ENCODE data around the gene SCARB2. TPM values are rescaled to one million over a fixed set of nuclear protein-coding genes. Genes with fewer than 3 reads are reported as not detected.

The SCARB2 gene
- total RNA-seq, 1 donor from 2014 or later = 172 TPM

GRCh38 chr4:76204936-76205335 is 8.7 kb downstream of the SCARB2 start:
- Histone ChIP-seq H3K4me2 (ENCODE audit: low read length) (no peak overlapping the region), H3K4me1 (ENCODE audit: insufficient read depth, low read length) (peaks cover 8% of the 10 kb centered on the region), H3K79me2 (ENCODE audit: insufficient read depth, low read length) (peaks cover 99% of the 10 kb centered on the region), H3K36me3 (ENCODE audit: insufficient read depth, low read length) (no peaks in the 10 kb centered on the region), H2AFZ (ENCODE audit: low read depth, low read length) (no peak overlapping the region), H3K4me3 (ENCODE audit: insufficient read depth, low read depth, low read length) (no peak overlapping the region), H3K27ac (ENCODE audit: low read depth, low read length) (no peak overlapping the region), H3K9ac (ENCODE audit: low read length) (no peak overlapping the region), H3K27me3 (ENCODE audit: insufficient read depth, low read length) (no peaks in the 10 kb centered on the region), H3K9me3 (ENCODE audit: insufficient read depth, low read depth, low read length) (no peaks in the 10 kb centered on the region), H4K20me1 (ENCODE audit: insufficient read depth, low read length) (peaks cover 48% of the 10 kb centered on the region)
- Mint-ChIP-seq H3K4me3 (ENCODE audit: unreplicated experiment) (no peak overlapping the region), H3K9me3 (ENCODE audit: unreplicated experiment) (no peaks in the 10 kb centered on the region), H3K36me3 (ENCODE audit: low read depth, unreplicated experiment) (peaks cover 1% of the 10 kb centered on the region), H3K27me3 (ENCODE audit: low read depth, unreplicated experiment) (no peaks in the 10 kb centered on the region), H3K27ac (ENCODE audit: unreplicated experiment) (no peak overlapping the region), H3K4me1 (ENCODE audit: low read depth, unreplicated experiment) (peaks cover 29% of the 10 kb centered on the region)
- no peak for TF ChIP-seq EZH2 (IDR thresholded peaks at IDR 0.05; ENCODE audit: insufficient read depth, low read length)
- TF ChIP-seq, protein P1, sequence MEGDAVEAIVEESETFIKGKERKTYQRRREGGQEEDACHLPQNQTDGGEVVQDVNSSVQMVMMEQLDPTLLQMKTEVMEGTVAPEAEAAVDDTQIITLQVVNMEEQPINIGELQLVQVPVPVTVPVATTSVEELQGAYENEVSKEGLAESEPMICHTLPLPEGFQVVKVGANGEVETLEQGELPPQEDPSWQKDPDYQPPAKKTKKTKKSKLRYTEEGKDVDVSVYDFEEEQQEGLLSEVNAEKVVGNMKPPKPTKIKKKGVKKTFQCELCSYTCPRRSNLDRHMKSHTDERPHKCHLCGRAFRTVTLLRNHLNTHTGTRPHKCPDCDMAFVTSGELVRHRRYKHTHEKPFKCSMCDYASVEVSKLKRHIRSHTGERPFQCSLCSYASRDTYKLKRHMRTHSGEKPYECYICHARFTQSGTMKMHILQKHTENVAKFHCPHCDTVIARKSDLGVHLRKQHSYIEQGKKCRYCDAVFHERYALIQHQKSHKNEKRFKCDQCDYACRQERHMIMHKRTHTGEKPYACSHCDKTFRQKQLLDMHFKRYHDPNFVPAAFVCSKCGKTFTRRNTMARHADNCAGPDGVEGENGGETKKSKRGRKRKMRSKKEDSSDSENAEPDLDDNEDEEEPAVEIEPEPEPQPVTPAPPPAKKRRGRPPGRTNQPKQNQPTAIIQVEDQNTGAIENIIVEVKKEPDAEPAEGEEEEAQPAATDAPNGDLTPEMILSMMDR (IDR thresholded peaks at IDR 0.05; ENCODE audit: insufficient read depth, low read depth, low read length) = no peak
- FAIRE-seq (no peak), DNase-seq (ENCODE audit: low read depth) (no peak)

GRCh38 chr4:76203541-76203940 is 10.1 kb downstream of the SCARB2 start:
- Histone ChIP-seq H3K27me3 (ENCODE audit: insufficient read depth, low read length) (no peaks in the 10 kb centered on the region), H3K36me3 (ENCODE audit: insufficient read depth, low read length) (no peaks in the 10 kb centered on the region), H3K27ac (ENCODE audit: low read depth, low read length) (no peak overlapping the region), H3K4me1 (ENCODE audit: insufficient read depth, low read length) (peaks cover 17% of the 10 kb centered on the region), H3K9ac (ENCODE audit: low read length) (no peak overlapping the region), H3K4me2 (ENCODE audit: low read length) (no peak overlapping the region), H3K79me2 (ENCODE audit: insufficient read depth, low read length) (peaks cover 97% of the 10 kb centered on the region), H3K4me3 (ENCODE audit: insufficient read depth, low read depth, low read length) (no peak overlapping the region), H2AFZ (ENCODE audit: low read depth, low read length) (no peak overlapping the region), H3K9me3 (ENCODE audit: insufficient read depth, low read depth, low read length) (no peaks in the 10 kb centered on the region), H4K20me1 (ENCODE audit: insufficient read depth, low read length) (peaks cover 43% of the 10 kb centered on the region)
- H3K4me3 Mint-ChIP-seq (ENCODE audit: unreplicated experiment) = no peak overlapping the region
- peaks cover 1% of the 10 kb centered on the region for H3K36me3 Mint-ChIP-seq (ENCODE audit: low read depth, unreplicated experiment)
- no peaks in the 10 kb centered on the region for H3K27me3 Mint-ChIP-seq (ENCODE audit: low read depth, unreplicated experiment)
- peaks cover 32% of the 10 kb centered on the region for H3K4me1 Mint-ChIP-seq (ENCODE audit: low read depth, unreplicated experiment)
- FAIRE-seq = no peak
- no peak for TF ChIP-seq EZH2 (IDR thresholded peaks at IDR 0.05; ENCODE audit: insufficient read depth, low read length)
- TF ChIP-seq, protein P1 (IDR thresholded peaks at IDR 0.05; ENCODE audit: insufficient read depth, low read depth, low read length) = no peak
- no peak overlapping the region for H3K27ac Mint-ChIP-seq (ENCODE audit: unreplicated experiment)
- H3K9me3 Mint-ChIP-seq (ENCODE audit: unreplicated experiment) = no peaks in the 10 kb centered on the region
- no peak for DNase-seq (ENCODE audit: low read depth)

DNA sequence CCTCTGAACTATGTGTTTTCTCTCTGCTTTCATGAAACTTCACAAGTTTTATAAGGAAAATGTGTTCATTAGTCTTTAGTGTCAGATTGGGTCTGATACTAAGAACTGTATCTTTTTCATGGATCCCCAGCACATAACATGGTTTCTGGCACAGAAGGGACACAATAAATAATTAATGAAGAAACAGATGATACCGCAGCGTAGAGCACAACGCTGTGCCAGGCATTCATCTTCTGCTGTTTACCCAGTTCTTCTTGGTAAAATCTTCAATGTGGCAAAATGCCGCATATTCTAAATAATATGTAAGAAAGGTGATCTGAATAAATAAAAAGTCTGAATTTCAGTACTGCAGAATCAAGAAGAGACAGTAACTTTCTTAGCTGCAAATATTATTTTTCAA is 12.3 kb downstream of the SCARB2 start:
- no peak overlapping the region for H3K4me3 Mint-ChIP-seq (ENCODE audit: unreplicated experiment)
- TF ChIP-seq EZH2 (IDR thresholded peaks at IDR 0.05; ENCODE audit: insufficient read depth, low read length) = no peak
- TF ChIP-seq, protein P1 (IDR thresholded peaks at IDR 0.05; ENCODE audit: insufficient read depth, low read depth, low read length) = no peak
- Histone ChIP-seq H3K36me3 (ENCODE audit: insufficient read depth, low read length) (no peaks in the 10 kb centered on the region), H3K9ac (ENCODE audit: low read length) (no peak overlapping the region), H4K20me1 (ENCODE audit: insufficient read depth, low read length) (peaks cover 39% of the 10 kb centered on the region), H3K4me2 (ENCODE audit: low read length) (no peak overlapping the region), H3K79me2 (ENCODE audit: insufficient read depth, low read length) (peaks cover 82% of the 10 kb centered on the region), H3K27ac (ENCODE audit: low read depth, low read length) (no peak overlapping the region), H3K4me1 (ENCODE audit: insufficient read depth, low read length) (peaks cover 38% of the 10 kb centered on the region), H3K9me3 (ENCODE audit: insufficient read depth, low read depth, low read length) (no peaks in the 10 kb centered on the region), H3K4me3 (ENCODE audit: insufficient read depth, low read depth, low read length) (no peak overlapping the region), H3K27me3 (ENCODE audit: insufficient read depth, low read length) (no peaks in the 10 kb centered on the region), H2AFZ (ENCODE audit: low read depth, low read length) (no peak overlapping the region)
- H3K36me3 Mint-ChIP-seq (ENCODE audit: low read depth, unreplicated experiment) = peaks cover 4% of the 10 kb centered on the region
- no peaks in the 10 kb centered on the region for H3K27me3 Mint-ChIP-seq (ENCODE audit: low read depth, unreplicated experiment)
- H3K4me1 Mint-ChIP-seq (ENCODE audit: low read depth, unreplicated experiment) = peaks cover 39% of the 10 kb centered on the region
- peak overlapping the region; percentile 4 for H3K27ac Mint-ChIP-seq (ENCODE audit: unreplicated experiment)
- no peaks in the 10 kb centered on the region for H3K9me3 Mint-ChIP-seq (ENCODE audit: unreplicated experiment)
- FAIRE-seq = no peak
- DNase-seq (ENCODE audit: low read depth) = no peak
